ENCODE results near the gene FAM181A. TPM values are rescaled to one million over a fixed set of nuclear protein-coding genes. Genes with fewer than 3 reads are reported as not detected.
A peak's percentile ranks its signal among the peaks of the same experiment; 100 is the strongest.

FAM181A gene
- total RNA-seq, 1 experiment from 2014 or later, result not detected

GRCh38 chr14:93960108-93960475 lies 32.9 kb downstream of the FAM181A start:
- H2AFZ ChIP-seq, result no peak overlapping the region
- CTCF ChIA-PET, result no interaction called here

DNA sequence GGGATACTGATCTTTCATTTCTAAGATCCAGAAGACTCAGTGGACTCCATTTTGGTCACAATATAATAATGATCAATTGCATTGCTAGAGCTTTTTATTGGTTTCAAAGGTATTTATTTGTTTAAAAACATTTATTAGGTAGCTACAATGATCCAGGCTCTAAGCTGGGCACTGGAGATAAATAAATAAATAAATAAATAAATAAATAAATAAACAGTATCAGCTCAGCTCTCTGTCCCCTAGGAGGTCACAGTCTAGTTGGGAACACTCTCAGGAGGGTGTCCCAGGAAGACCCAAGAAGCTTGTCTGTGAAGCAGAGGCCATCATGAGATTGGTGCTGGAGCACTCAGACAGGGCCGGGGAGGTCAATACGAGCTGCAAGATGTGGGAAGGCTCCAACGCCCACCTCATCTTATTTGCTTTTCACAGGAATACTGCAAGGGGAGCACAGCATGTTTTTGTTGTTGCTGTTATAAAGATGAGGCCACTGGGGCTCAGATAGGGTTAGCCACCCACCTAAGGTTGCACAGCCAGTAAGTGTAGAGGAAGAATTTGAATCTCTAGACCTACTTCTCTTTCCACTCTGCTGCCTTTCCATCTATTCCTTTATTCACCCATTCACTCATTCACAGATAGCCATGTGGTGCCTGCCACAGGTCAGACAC lies 33.8 kb downstream of the FAM181A start:
- Histone ChIP-seq H3K27me3 (ENCODE audit: insufficient read depth, low read depth) (no peaks in the 10 kb centered on the region), H3K4me2 (peak overlapping the region; percentile 61), H3K4me3 (no peak overlapping the region), H2AFZ (no peak overlapping the region), H3K9me2 (ENCODE audit: insufficient read depth) (no peaks in the 10 kb centered on the region), H4K20me1 (ENCODE audit: insufficient read depth) (no peaks in the 10 kb centered on the region), H3K79me2 (ENCODE audit: low read depth) (no peaks in the 10 kb centered on the region), H3K27ac (peak overlapping the region; percentile 73), H3K4me1 (replicated peaks; ENCODE audit: insufficient read depth) (peaks cover 45% of the 10 kb centered on the region), H3K9me3 (ENCODE audit: insufficient read depth, low read depth) (no peaks in the 10 kb centered on the region), H3K36me3 (ENCODE audit: low read depth) (no peaks in the 10 kb centered on the region), H3F3A (ENCODE audit: insufficient read depth, low read depth) (peaks cover 27% of the 10 kb centered on the region)
- CTCF ChIA-PET, result no interaction called here
- no peak for DNase-seq
- TF ChIP-seq, protein P1, sequence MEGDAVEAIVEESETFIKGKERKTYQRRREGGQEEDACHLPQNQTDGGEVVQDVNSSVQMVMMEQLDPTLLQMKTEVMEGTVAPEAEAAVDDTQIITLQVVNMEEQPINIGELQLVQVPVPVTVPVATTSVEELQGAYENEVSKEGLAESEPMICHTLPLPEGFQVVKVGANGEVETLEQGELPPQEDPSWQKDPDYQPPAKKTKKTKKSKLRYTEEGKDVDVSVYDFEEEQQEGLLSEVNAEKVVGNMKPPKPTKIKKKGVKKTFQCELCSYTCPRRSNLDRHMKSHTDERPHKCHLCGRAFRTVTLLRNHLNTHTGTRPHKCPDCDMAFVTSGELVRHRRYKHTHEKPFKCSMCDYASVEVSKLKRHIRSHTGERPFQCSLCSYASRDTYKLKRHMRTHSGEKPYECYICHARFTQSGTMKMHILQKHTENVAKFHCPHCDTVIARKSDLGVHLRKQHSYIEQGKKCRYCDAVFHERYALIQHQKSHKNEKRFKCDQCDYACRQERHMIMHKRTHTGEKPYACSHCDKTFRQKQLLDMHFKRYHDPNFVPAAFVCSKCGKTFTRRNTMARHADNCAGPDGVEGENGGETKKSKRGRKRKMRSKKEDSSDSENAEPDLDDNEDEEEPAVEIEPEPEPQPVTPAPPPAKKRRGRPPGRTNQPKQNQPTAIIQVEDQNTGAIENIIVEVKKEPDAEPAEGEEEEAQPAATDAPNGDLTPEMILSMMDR (conservative IDR thresholded peaks at IDR 0.05), result no peak
- no peak for TF ChIP-seq EZH2 (IDR thresholded peaks at IDR 0.05; ENCODE audit: low read depth)
- intact Hi-C loops (cut with micrococcal nuclease; ENCODE audit: unreplicated experiment), result no loop called here
- POLR2A ChIA-PET (ENCODE audit: unreplicated experiment), result no interaction called here
- no TSS peak for BruUV-seq (replicated peaks)

More at GRCh38 chr14:93960108-93960475, 32.9 kb downstream of the FAM181A start:
- Histone ChIP-seq H3K9me2 (ENCODE audit: insufficient read depth) (no peaks in the 10 kb centered on the region), H3F3A (ENCODE audit: insufficient read depth, low read depth) (peaks cover 27% of the 10 kb centered on the region), H3K27me3 (ENCODE audit: insufficient read depth, low read depth) (no peaks in the 10 kb centered on the region), H3K4me1 (replicated peaks; ENCODE audit: insufficient read depth) (peaks cover 45% of the 10 kb centered on the region), H4K20me1 (ENCODE audit: insufficient read depth) (no peaks in the 10 kb centered on the region), H3K9me3 (ENCODE audit: insufficient read depth, low read depth) (no peaks in the 10 kb centered on the region), H3K4me2 (peak overlapping the region; percentile 61), H3K79me2 (ENCODE audit: low read depth) (no peaks in the 10 kb centered on the region), H3K4me3 (peak overlapping the region; percentile 14; the same call in 1 of the 2 replicates), H3K36me3 (ENCODE audit: low read depth) (no peaks in the 10 kb centered on the region), H3K27ac (peak overlapping the region; percentile 73)
- BruUV-seq (replicated peaks), result no TSS peak
- POLR2A ChIA-PET (ENCODE audit: unreplicated experiment), result no interaction called here
- intact Hi-C loops (cut with micrococcal nuclease; ENCODE audit: unreplicated experiment), result no loop called here
- TF ChIP-seq EZH2 (IDR thresholded peaks at IDR 0.05; ENCODE audit: low read depth), result no peak
- TF ChIP-seq, protein P1 (conservative IDR thresholded peaks at IDR 0.05), result no peak
- peak in 1 of 2 experiments; percentile 44 for DNase-seq

DNA sequence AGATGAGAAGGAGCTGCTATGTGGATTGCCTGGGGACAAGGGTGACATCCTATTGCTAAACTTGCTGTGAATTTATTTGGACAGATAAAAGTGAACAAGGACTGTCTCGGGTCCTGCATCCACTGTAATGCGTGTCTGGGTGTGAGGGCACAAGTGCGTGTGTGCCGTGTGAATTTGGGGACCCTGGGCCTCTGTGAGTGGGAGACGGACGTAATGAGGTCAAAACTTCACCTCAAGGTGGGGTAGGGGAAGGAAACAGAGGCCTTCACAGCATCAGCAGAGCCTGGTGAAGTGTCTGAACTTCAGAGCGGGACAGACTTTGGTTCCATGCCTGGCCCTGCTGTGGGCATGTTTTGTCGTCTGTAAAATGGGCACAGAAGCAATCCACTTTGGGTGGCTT lies 34.5 kb downstream of the FAM181A start:
- CTCF ChIA-PET, result no interaction called here
- H3K27ac ChIP-seq, result no peak overlapping the region
- no peaks in the 10 kb centered on the region for H3K79me2 ChIP-seq (ENCODE audit: low read depth)
- H2AFZ ChIP-seq, result no peak overlapping the region
- no peaks in the 10 kb centered on the region for H3K9me3 ChIP-seq (ENCODE audit: insufficient read depth, low read depth)
- no peaks in the 10 kb centered on the region for H3K9me2 ChIP-seq (ENCODE audit: insufficient read depth)
- POLR2A ChIA-PET (ENCODE audit: unreplicated experiment), result no interaction called here
- peaks cover 27% of the 10 kb centered on the region for H3F3A ChIP-seq (ENCODE audit: insufficient read depth, low read depth)
- no TSS peak for BruUV-seq (replicated peaks)
- H3K4me1 ChIP-seq (replicated peaks; ENCODE audit: insufficient read depth), result peaks cover 45% of the 10 kb centered on the region
- intact Hi-C loops (cut with micrococcal nuclease; ENCODE audit: unreplicated experiment), result no loop called here
- H3K27me3 ChIP-seq (ENCODE audit: insufficient read depth, low read depth), result no peaks in the 10 kb centered on the region
- no peak overlapping the region for H3K4me2 ChIP-seq
- no peaks in the 10 kb centered on the region for H4K20me1 ChIP-seq (ENCODE audit: insufficient read depth)
- H3K36me3 ChIP-seq (ENCODE audit: low read depth), result no peaks in the 10 kb centered on the region
- no peak for DNase-seq
- TF ChIP-seq, protein P1 (conservative IDR thresholded peaks at IDR 0.05), result no peak
- TF ChIP-seq EZH2 (IDR thresholded peaks at IDR 0.05; ENCODE audit: low read depth), result no peak
- no peak overlapping the region for H3K4me3 ChIP-seq
